ENCODE data around the gene FIGNL1. TPM values are rescaled to one million over a fixed set of nuclear protein-coding genes. Genes with fewer than 3 reads are reported as not detected.

FIGNL1 gene
- total RNA-seq, 2 experiments from 2014 or later = 46.8 to 47.2 TPM

DNA sequence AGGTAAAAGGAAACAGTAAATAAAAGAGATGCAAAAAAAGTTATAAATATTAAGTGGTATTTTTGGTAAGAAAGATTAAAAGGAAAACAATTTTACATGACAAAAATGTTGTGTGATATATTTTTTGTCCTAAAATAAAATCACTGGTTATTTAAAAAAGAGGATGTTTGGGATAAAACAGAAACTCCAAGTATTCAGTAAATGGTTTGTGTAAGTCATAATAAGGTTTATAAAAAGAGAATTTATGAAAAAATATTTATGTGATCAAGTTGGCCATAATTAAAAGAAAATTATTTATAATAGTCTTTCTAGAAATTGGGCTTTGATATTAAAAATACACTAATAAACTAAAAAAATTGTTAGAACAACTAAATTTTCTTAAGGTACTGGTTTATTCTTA, 38.2 kb upstream of the FIGNL1 start:
- Mint-ChIP-seq H3K4me1 (ENCODE audit: low read depth) (no peaks in the 10 kb centered on the region), H3K27me3 (no peaks in the 10 kb centered on the region), H3K4me3 (no peak overlapping the region), H3K36me3 (ENCODE audit: low read depth) (no peaks in the 10 kb centered on the region), H3K27ac (no peak overlapping the region), H3K9me3 (no peaks in the 10 kb centered on the region)
- intact Hi-C loops (cut with micrococcal nuclease) = no loop called here
- TF ChIP-seq, protein P1, sequence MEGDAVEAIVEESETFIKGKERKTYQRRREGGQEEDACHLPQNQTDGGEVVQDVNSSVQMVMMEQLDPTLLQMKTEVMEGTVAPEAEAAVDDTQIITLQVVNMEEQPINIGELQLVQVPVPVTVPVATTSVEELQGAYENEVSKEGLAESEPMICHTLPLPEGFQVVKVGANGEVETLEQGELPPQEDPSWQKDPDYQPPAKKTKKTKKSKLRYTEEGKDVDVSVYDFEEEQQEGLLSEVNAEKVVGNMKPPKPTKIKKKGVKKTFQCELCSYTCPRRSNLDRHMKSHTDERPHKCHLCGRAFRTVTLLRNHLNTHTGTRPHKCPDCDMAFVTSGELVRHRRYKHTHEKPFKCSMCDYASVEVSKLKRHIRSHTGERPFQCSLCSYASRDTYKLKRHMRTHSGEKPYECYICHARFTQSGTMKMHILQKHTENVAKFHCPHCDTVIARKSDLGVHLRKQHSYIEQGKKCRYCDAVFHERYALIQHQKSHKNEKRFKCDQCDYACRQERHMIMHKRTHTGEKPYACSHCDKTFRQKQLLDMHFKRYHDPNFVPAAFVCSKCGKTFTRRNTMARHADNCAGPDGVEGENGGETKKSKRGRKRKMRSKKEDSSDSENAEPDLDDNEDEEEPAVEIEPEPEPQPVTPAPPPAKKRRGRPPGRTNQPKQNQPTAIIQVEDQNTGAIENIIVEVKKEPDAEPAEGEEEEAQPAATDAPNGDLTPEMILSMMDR (IDR thresholded peaks at IDR 0.05) = no peak
- CTCF ChIA-PET = interaction anchor here (2.6 kb wide), 1 partner anchor 20 kb away, joined by 9 read pairs; no protein-coding TSS in a partner anchor
- ATAC-seq (no peak), DNase-seq (no peak)
- POLR2A ChIA-PET = no interaction called here

GRCh38 chr7:50486512-50486911, 36.4 kb upstream of the FIGNL1 start:
- H3K27me3 Mint-ChIP-seq = no peaks in the 10 kb centered on the region
- H3K36me3 Mint-ChIP-seq (ENCODE audit: low read depth) = no peaks in the 10 kb centered on the region
- ChIA-PET POLR2A (no interaction called here), CTCF (interaction anchor here (0.8 to 1.7 kb wide), 8 partner anchors 8 to 194 kb away, joined by 3 to 13 read pairs (median 4); no protein-coding TSS in a partner anchor)
- H3K27ac Mint-ChIP-seq = no peak overlapping the region
- ATAC-seq (no peak), DNase-seq (no peak)
- H3K9me3 Mint-ChIP-seq = no peaks in the 10 kb centered on the region
- intact Hi-C loops (cut with micrococcal nuclease) = no loop called here
- H3K4me1 Mint-ChIP-seq (ENCODE audit: low read depth) = no peaks in the 10 kb centered on the region
- TF ChIP-seq, protein P1 (IDR thresholded peaks at IDR 0.05) = no peak
- H3K4me3 Mint-ChIP-seq = no peak overlapping the region

- no peak overlapping the region for H3K27ac Mint-ChIP-seq
- no peaks in the 10 kb centered on the region for H3K36me3 Mint-ChIP-seq (ENCODE audit: low read depth)
- peaks cover 1% of the 10 kb centered on the region for H3K27me3 Mint-ChIP-seq
Observed at GRCh38 chr7:50481867-50482266, 31.7 kb upstream of the FIGNL1 start.

GRCh38 chr7:50480797-50481196, 30.6 kb upstream of the FIGNL1 start:
- TF ChIP-seq, protein P1 (IDR thresholded peaks at IDR 0.05) = no peak
- Mint-ChIP-seq H3K27ac (no peak overlapping the region), H3K36me3 (ENCODE audit: low read depth) (no peaks in the 10 kb centered on the region), H3K4me1 (ENCODE audit: low read depth) (no peaks in the 10 kb centered on the region), H3K27me3 (peaks cover 1% of the 10 kb centered on the region), H3K4me3 (no peak overlapping the region), H3K9me3 (no peaks in the 10 kb centered on the region)
- POLR2A ChIA-PET = no interaction called here
- ATAC-seq (no peak), DNase-seq (no peak)
- CTCF ChIA-PET = interaction anchor here (1.1 to 1.3 kb wide), 2 partner anchors 12 to 152 kb away, joined by 4 read pairs; no protein-coding TSS in a partner anchor
- intact Hi-C loops (cut with micrococcal nuclease) = no loop called here

More at GRCh38 chr7:50481867-50482266, 31.7 kb upstream of the FIGNL1 start:
- TF ChIP-seq, protein P1 (IDR thresholded peaks at IDR 0.05) = no peak
- ATAC-seq = no peak
- H3K9me3 Mint-ChIP-seq = no peaks in the 10 kb centered on the region
- intact Hi-C loops (cut with micrococcal nuclease) = no loop called here
- POLR2A ChIA-PET = no interaction called here
- H3K4me1 Mint-ChIP-seq (ENCODE audit: low read depth) = no peaks in the 10 kb centered on the region
- CTCF ChIA-PET = interaction anchor here (1.1 to 1.3 kb wide), 2 partner anchors 13 to 151 kb away, joined by 4 read pairs; no protein-coding TSS in a partner anchor
- DNase-seq = no peak
- H3K4me3 Mint-ChIP-seq = no peak overlapping the region

- ChIA-PET POLR2A (no interaction called here), CTCF (interaction anchor here (1.3 kb wide), 1 partner anchor 12 kb away, joined by 5 read pairs; no protein-coding TSS in a partner anchor)
- no peak overlapping the region for H3K27ac Mint-ChIP-seq
- no peaks in the 10 kb centered on the region for H3K36me3 Mint-ChIP-seq (ENCODE audit: low read depth)
- H3K27me3 Mint-ChIP-seq = peaks cover 1% of the 10 kb centered on the region
- H3K9me3 Mint-ChIP-seq = no peaks in the 10 kb centered on the region
- TF ChIP-seq, protein P1 (IDR thresholded peaks at IDR 0.05) = no peak
- peaks cover 1% of the 10 kb centered on the region for H3K4me1 Mint-ChIP-seq (ENCODE audit: low read depth)
- no peak overlapping the region for H3K4me3 Mint-ChIP-seq
- ATAC-seq (no peak), DNase-seq (no peak)
- intact Hi-C loops (cut with micrococcal nuclease) = no loop called here
Observed at GRCh38 chr7:50479743-50480517, 29.8 kb upstream of the FIGNL1 start.
